ENCODE data around the gene KIAA1671. TPM values are rescaled to one million over a fixed set of nuclear protein-coding genes. Genes with fewer than 3 reads are reported as not detected.
A peak's percentile ranks its signal among the peaks of the same experiment; 100 is the strongest.

Gene KIAA1671
- polyA plus RNA-seq, 4 donors, result 7.0 to 24.3 (median 14.7) TPM

- no peak overlapping the region for H3K4me3 ChIP-seq (ENCODE audit: low read depth in 1 of 3, low read length in 3 of 3)
- H3K36me3 ChIP-seq (ENCODE audit: control insufficient read depth in 3 of 3, insufficient read depth in 2 of 3, low read depth in 1 of 3, low read length in 3 of 3), result peaks cover 2 to 63% (median 6%) of the 10 kb centered on the region in 3 donors
- no peak overlapping the region for H3K27ac ChIP-seq (ENCODE audit: low read depth in 1 of 3, low read length in 2 of 3)
- no peaks in the 10 kb centered on the region for H3K9me3 ChIP-seq (ENCODE audit: control insufficient read depth in 2 of 2, insufficient read depth in 1 of 2, low read depth in 1 of 2, low read length in 1 of 2)
- no peaks in the 10 kb centered on the region for H3K27me3 ChIP-seq (ENCODE audit: control insufficient read depth in 3 of 3, insufficient read depth in 3 of 3, low read length in 3 of 3)
- DNase-seq (no peak), FAIRE-seq (no peak)
- 93 to 96% (median 95%) methylated on average over 17 of the region's 17 CpGs for WGBS, 3 donors
- H3K4me1 ChIP-seq (ENCODE audit: control insufficient read depth in 3 of 3, insufficient read depth in 2 of 3, low read depth in 1 of 3, low read length in 2 of 3), result no peaks in the 10 kb centered on the region
These were observed 86.7 kb downstream of the KIAA1671 start for GRCh38 chr22:25039255-25039654.

DNA sequence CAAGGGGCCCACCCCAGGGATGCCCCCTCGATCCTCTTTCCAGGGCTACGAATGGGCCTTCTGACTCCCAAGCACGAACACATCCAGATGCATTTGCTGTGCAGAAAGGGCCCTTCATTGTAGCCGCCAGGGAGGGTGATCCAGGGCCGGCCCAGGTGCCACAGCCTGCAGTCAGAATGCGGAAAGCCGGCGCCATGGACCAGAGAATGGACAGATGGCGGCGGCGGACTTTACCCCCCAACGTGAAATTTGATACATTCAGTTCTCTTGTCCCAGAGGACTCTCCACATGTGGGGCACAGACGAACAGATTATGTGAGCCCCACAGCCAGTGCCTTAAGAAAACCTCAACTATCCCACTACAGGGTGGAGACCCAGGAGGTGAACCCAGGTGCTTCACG lies 87.2 kb downstream of the KIAA1671 start:
- Histone ChIP-seq H3K4me1 (ENCODE audit: control insufficient read depth in 3 of 3, insufficient read depth in 2 of 3, low read depth in 1 of 3, low read length in 2 of 3) (no peaks in the 10 kb centered on the region), H3K27me3 (ENCODE audit: control insufficient read depth in 3 of 3, insufficient read depth in 3 of 3, low read length in 3 of 3) (no peaks in the 10 kb centered on the region), H3K36me3 (ENCODE audit: control insufficient read depth in 3 of 3, insufficient read depth in 2 of 3, low read depth in 1 of 3, low read length in 3 of 3) (peaks cover 2 to 64% (median 7%) of the 10 kb centered on the region in 3 donors), H3K4me3 (ENCODE audit: low read depth in 1 of 3, low read length in 3 of 3) (no peak overlapping the region), H3K9me3 (ENCODE audit: control insufficient read depth in 2 of 2, insufficient read depth in 1 of 2, low read depth in 1 of 2, low read length in 1 of 2) (no peaks in the 10 kb centered on the region), H3K27ac (ENCODE audit: low read depth in 1 of 3, low read length in 2 of 3) (no peak overlapping the region)
- FAIRE-seq (no peak), DNase-seq (no peak)
- 83 to 92% (median 85%) methylated on average over 14 of the region's 14 CpGs for WGBS, 3 donors

DNA sequence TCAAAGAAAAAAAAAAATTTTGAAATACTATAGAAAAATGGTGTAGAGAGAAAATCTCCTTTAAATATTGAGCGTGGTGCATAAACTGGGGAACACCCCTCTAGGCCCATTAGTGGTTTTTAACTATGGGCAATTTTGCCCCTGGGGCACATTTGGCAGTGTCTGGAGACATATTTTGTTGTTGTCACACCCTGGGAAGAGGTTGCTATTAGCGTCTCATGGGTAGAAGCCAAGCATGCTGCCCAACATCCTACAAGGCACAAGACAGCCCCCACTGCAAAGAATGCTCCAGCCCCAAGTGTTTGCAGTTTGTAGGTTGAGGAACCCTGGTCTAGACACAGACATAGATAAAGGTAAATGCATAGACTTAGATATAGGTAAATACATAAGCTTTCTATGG lies 92.6 kb downstream of the KIAA1671 start:
- Histone ChIP-seq H3K4me3 (ENCODE audit: low read depth in 1 of 3, low read length in 3 of 3) (no peak overlapping the region), H3K9me3 (ENCODE audit: control insufficient read depth in 2 of 2, insufficient read depth in 1 of 2, low read depth in 1 of 2, low read length in 1 of 2) (no peaks in the 10 kb centered on the region), H3K27ac (ENCODE audit: low read depth in 1 of 3, low read length in 2 of 3) (no peak overlapping the region), H3K36me3 (ENCODE audit: control insufficient read depth in 3 of 3, insufficient read depth in 2 of 3, low read depth in 1 of 3, low read length in 3 of 3) (peaks cover 2 to 52% (median 7%) of the 10 kb centered on the region in 3 donors), H3K4me1 (ENCODE audit: control insufficient read depth in 3 of 3, insufficient read depth in 2 of 3, low read depth in 1 of 3, low read length in 2 of 3) (no peaks in the 10 kb centered on the region), H3K27me3 (ENCODE audit: control insufficient read depth in 3 of 3, insufficient read depth in 3 of 3, low read length in 3 of 3) (no peaks in the 10 kb centered on the region)
- 81 to 84% (median 83%) methylated on average over 2 of the region's 2 CpGs for WGBS, 3 donors
- DNase-seq (no peak), FAIRE-seq (no peak)

DNA sequence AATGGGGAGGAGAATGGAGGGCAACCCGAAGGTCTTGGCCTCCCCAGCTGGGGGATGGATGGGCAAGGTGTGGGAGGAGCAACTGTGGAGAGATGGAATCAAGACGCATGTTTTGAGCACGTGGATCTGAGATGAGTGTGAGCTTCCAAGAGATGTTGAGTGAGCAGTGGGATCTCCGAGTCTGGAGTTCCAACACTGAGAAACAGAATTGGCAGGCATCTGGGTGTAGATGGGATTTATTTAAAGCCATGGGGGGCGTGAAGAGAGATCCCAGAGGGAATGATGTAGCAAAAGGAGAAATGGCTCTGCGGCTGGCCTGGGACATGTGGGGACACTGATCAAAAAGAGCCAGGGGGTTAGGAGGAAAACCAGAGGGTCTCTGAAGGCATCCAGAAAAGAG lies 95.6 kb downstream of the KIAA1671 start:
- no peaks in the 10 kb centered on the region for H3K27me3 ChIP-seq (ENCODE audit: control insufficient read depth in 3 of 3, insufficient read depth in 3 of 3, low read length in 3 of 3)
- no peak for DNase-seq
- H3K4me1 ChIP-seq (ENCODE audit: control insufficient read depth in 3 of 3, insufficient read depth in 2 of 3, low read depth in 1 of 3, low read length in 2 of 3), result peaks cover 0 to 23% (median 2%) of the 10 kb centered on the region in 3 donors
- H3K27ac ChIP-seq (ENCODE audit: low read depth in 1 of 3, low read length in 2 of 3), result no peak overlapping the region
- peaks cover 0 to 48% (median 7%) of the 10 kb centered on the region in 3 donors for H3K36me3 ChIP-seq (ENCODE audit: control insufficient read depth in 3 of 3, insufficient read depth in 2 of 3, low read depth in 1 of 3, low read length in 3 of 3)
- FAIRE-seq, result no peak
- 75 to 86% (median 82%) methylated on average over 6 of the region's 6 CpGs for WGBS, 3 donors
- no peak overlapping the region for H3K4me3 ChIP-seq (ENCODE audit: low read depth in 1 of 3, low read length in 3 of 3)
- peaks cover 0 to 5% of the 10 kb centered on the region in 2 donors for H3K9me3 ChIP-seq (ENCODE audit: control insufficient read depth in 2 of 2, insufficient read depth in 1 of 2, low read depth in 1 of 2, low read length in 1 of 2)

DNA sequence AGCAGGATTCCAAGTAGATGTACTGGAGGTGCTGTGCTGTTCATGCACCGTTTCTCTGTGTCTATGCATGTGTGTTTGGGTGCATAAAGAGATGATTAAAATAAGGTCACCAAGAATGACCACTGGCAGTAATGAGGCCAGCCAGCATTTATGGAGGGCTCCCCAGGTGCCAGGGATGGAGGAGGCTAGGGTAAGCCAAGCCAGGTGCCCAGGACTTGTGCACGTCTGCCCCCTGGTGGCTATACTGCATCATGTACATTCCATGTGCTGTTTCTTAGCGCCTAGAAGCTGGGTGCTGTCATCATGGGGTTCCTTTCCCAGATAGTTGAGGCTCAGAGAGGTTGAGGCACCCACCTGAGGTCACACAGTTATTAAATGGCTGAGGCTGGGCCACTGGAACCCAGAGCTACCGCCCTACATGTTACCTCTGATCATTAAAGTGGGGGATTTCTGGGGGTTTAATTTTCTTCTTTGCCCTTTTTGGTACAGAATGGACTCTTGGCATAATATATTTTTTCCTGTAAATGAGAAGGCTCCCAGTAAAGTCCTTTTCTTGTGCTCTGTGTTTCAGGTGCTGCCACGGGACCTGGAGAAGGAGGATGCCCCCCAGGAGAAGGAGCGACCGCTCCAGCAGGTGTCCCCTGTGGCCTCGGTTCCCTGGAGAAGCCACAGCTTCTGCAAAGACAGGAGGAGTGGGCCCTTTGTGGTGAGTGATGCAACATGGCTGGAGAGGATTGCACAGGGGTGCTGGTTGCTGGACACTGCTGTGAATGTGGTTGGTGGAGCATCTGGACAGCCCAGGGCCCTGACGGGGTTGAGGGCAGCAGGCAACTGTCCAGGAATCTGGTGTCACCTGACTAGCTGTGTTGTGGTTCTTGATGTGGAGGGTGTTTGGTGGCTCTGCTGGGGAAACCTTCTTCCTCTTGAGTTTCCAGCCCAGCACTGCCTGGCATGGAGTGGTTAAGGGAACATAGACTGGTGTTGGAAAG lies 96.4 kb downstream of the KIAA1671 start:
- 61 to 63% (median 62%) methylated on average over 9 of the region's 9 CpGs for WGBS, 3 donors
- H3K36me3 ChIP-seq (ENCODE audit: control insufficient read depth in 3 of 3, insufficient read depth in 2 of 3, low read depth in 1 of 3, low read length in 3 of 3), result peaks cover 0 to 47% (median 7%) of the 10 kb centered on the region in 3 donors
- H3K27me3 ChIP-seq (ENCODE audit: control insufficient read depth in 3 of 3, insufficient read depth in 3 of 3, low read length in 3 of 3), result no peaks in the 10 kb centered on the region
- H3K4me3 ChIP-seq (ENCODE audit: low read depth in 1 of 3, low read length in 3 of 3), result no peak overlapping the region
- peaks cover 0 to 30% (median 5%) of the 10 kb centered on the region in 3 donors for H3K4me1 ChIP-seq (ENCODE audit: control insufficient read depth in 3 of 3, insufficient read depth in 2 of 3, low read depth in 1 of 3, low read length in 2 of 3)
- H3K27ac ChIP-seq (ENCODE audit: low read depth in 1 of 3, low read length in 2 of 3), result no peak overlapping the region
- H3K9me3 ChIP-seq (ENCODE audit: control insufficient read depth in 2 of 2, insufficient read depth in 1 of 2, low read depth in 1 of 2, low read length in 1 of 2), result peaks cover 0 to 5% of the 10 kb centered on the region in 2 donors
- DNase-seq, result peak; percentile 78 to 82
- no peak for FAIRE-seq

DNA sequence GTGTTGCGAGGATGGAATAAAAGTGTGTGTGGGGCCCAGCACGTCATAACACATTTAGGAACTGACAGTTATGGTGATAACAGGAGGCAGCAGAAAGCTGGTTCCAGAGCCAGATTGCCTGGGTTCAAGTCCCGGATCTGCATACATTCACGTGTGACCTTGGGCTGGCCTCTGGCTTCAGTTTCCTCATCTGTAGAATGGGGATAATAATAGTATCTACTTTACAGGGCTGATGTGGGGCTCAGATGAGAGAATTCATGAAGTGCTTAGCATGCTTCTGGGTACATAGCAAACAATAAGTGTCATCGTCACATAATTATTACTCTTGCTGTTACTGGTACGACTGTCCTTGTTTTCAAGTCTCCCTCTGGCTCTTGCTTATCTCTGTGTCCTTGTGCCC lies 97.3 kb downstream of the KIAA1671 start:
- FAIRE-seq, result no peak

GRCh38 chr22:25050566-25050965 lies 98.0 kb downstream of the KIAA1671 start:
- DNase-seq (no peak), FAIRE-seq (no peak)
- H3K4me1 ChIP-seq (ENCODE audit: control insufficient read depth in 3 of 3, insufficient read depth in 2 of 3, low read depth in 1 of 3, low read length in 2 of 3), result peaks cover 0 to 41% (median 5%) of the 10 kb centered on the region in 3 donors
- H3K9me3 ChIP-seq (ENCODE audit: control insufficient read depth in 2 of 2, insufficient read depth in 1 of 2, low read depth in 1 of 2, low read length in 1 of 2), result peaks cover 0 to 5% of the 10 kb centered on the region in 2 donors
- no peaks in the 10 kb centered on the region for H3K27me3 ChIP-seq (ENCODE audit: control insufficient read depth in 3 of 3, insufficient read depth in 3 of 3, low read length in 3 of 3)
- peak overlapping the region in 2 of 3 donors; percentile 63 to 99 for H3K27ac ChIP-seq (ENCODE audit: low read depth in 1 of 3, low read length in 2 of 3)
- H3K4me3 ChIP-seq (ENCODE audit: low read depth in 1 of 3, low read length in 3 of 3), result no peak overlapping the region
- peaks cover 0 to 39% (median 5%) of the 10 kb centered on the region in 3 donors for H3K36me3 ChIP-seq (ENCODE audit: control insufficient read depth in 3 of 3, insufficient read depth in 2 of 3, low read depth in 1 of 3, low read length in 3 of 3)
- 92 to 97% (median 94%) methylated on average over 5 of the region's 5 CpGs for WGBS, 3 donors

More for the DNA sequence above, 97.3 kb downstream of the KIAA1671 start:
- peaks cover 0 to 43% (median 5%) of the 10 kb centered on the region in 3 donors for H3K36me3 ChIP-seq (ENCODE audit: control insufficient read depth in 3 of 3, insufficient read depth in 2 of 3, low read depth in 1 of 3, low read length in 3 of 3)
- H3K27me3 ChIP-seq (ENCODE audit: control insufficient read depth in 3 of 3, insufficient read depth in 3 of 3, low read length in 3 of 3), result no peaks in the 10 kb centered on the region
- DNase-seq, result no peak
- no peak overlapping the region for H3K27ac ChIP-seq (ENCODE audit: low read depth in 1 of 3, low read length in 2 of 3)
- H3K9me3 ChIP-seq (ENCODE audit: control insufficient read depth in 2 of 2, insufficient read depth in 1 of 2, low read depth in 1 of 2, low read length in 1 of 2), result peaks cover 0 to 5% of the 10 kb centered on the region in 2 donors
- no peak overlapping the region for H3K4me3 ChIP-seq (ENCODE audit: low read depth in 1 of 3, low read length in 3 of 3)
- H3K4me1 ChIP-seq (ENCODE audit: control insufficient read depth in 3 of 3, insufficient read depth in 2 of 3, low read depth in 1 of 3, low read length in 2 of 3), result peaks cover 0 to 38% (median 5%) of the 10 kb centered on the region in 3 donors
- WGBS, 3 donors, result 91 to 94% (median 94%) methylated on average over 6 of the region's 6 CpGs

DNA sequence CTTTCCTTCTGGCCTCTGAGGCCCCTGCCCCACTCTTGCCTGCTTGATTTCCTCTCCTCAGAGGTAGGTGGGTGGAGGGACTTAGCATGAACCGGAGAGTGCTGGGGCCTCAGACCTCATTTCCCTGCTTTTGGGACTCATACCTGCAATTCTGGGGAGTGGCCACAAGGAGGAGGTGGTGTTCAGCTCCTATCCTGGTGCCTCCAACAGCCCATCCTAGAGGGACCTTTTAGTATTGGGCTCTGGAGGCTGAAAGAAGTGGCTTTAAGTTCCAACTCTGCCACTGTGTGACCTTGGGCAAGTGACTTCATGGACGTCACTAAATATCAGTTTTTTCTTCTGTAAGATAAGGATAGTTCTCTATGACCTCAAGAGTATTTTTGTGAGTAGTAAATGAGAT lies 98.6 kb downstream of the KIAA1671 start:
- DNase-seq (peak in 1 of 2 donors; percentile 27), FAIRE-seq (no peak)
- H3K4me1 ChIP-seq (ENCODE audit: control insufficient read depth in 3 of 3, insufficient read depth in 2 of 3, low read depth in 1 of 3, low read length in 2 of 3), result peaks cover 0 to 41% (median 5%) of the 10 kb centered on the region in 3 donors
- peaks cover 0 to 39% (median 5%) of the 10 kb centered on the region in 3 donors for H3K36me3 ChIP-seq (ENCODE audit: control insufficient read depth in 3 of 3, insufficient read depth in 2 of 3, low read depth in 1 of 3, low read length in 3 of 3)
- WGBS, 3 donors, result 83 to 92% (median 83%) methylated on average over 2 of the region's 2 CpGs
- H3K9me3 ChIP-seq (ENCODE audit: control insufficient read depth in 2 of 2, insufficient read depth in 1 of 2, low read depth in 1 of 2, low read length in 1 of 2), result peaks cover 0 to 5% of the 10 kb centered on the region in 2 donors
- H3K4me3 ChIP-seq (ENCODE audit: low read depth in 1 of 3, low read length in 3 of 3), result no peak overlapping the region
- H3K27me3 ChIP-seq (ENCODE audit: control insufficient read depth in 3 of 3, insufficient read depth in 3 of 3, low read length in 3 of 3), result no peaks in the 10 kb centered on the region
- peak overlapping the region in 2 of 3 donors; percentile 71 to 99 for H3K27ac ChIP-seq (ENCODE audit: low read depth in 1 of 3, low read length in 2 of 3)

All from small intestine (tissue), 7 donors.